NCI-H2227 (cell line): ENCODE data around the gene SH3PXD2A.

Source experiments
- DNase-seq: peaks from one replicate; lab custom pipeline; 2025; ENCODE audit not compliant: unreplicated experiment; lab: John Stamatoyannopoulos, UW

SH3PXD2A gene

DNA sequence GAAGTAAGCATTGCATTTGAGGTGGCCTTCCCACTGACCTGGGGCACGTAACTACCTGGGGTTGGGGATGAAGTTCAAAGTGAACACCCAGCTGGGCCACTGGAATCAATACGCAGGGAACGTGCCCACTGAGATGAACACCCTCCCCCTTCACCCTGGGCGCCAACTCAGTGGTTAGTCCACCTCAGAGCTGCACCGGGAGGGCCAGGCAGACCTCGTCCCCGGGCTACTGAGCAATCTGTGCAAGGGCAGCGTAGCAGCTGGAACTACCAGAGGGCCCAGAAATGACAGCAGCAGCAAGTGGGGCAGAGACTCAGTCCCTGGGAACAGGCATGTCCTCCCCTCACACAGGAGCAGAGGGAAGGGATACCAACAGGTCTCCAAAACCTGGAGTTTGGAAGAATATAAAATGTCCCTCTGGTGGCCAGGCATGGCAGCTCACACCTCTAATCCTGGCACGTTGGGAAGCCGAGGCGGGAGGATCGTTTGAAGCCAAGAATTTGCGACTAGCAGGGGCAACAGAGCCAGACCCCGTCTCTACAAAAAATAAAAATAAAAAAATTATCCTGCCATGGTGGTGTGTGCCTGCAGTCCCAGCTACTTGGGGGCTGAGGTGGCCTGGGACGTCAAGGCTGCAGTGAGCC lies 143.9 kb downstream of the SH3PXD2A start:
- no peak for DNase-seq

DNA sequence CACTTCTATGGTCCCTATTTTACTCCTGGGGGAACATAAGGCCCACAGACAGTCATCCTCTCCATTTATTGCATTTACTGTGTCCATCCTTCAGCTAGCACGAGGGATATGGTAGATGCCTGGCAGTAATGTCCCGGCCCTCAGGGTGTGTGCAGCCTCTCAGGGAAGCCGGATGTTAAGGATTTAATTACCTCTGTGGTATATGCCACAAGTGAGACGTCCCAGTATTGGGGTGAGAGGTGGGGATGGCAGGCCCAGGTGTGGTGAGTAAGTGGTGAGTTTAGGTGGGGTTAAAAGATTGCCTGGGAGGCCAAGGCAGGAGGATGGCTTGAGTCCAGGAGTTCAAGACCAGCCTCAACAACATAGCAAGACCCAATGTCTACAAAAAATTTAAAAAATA lies 144.9 kb downstream of the SH3PXD2A start:
- DNase-seq, result no peak

DNA sequence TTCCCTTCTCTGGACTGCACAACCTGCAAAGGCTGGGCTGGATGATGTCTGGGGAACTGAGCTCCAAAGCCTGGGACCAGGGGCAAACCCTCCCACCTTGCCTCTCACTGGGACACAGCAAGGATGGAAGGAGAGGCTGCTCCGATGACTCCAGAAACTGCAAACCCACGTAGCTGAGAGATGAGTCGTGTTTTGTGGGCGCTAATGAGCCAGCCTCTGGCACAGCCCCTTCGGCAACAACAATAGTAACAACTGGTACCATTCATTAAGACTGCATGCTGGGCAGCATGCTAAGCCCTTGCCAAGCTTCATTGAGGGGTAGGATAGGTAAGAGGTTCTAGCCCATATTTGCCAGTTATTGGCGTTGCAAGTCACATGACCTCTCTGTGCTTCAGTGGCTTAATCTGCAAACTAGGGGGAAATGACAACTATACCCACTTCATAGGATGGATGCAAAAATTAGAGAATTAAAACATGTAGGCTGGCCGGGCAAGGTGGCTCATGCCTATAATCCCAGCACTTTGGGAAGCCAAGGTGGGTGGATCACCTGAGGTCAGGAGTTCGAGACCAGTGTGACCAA lies 145.9 kb downstream of the SH3PXD2A start:
- DNase-seq, result no peak

DNA sequence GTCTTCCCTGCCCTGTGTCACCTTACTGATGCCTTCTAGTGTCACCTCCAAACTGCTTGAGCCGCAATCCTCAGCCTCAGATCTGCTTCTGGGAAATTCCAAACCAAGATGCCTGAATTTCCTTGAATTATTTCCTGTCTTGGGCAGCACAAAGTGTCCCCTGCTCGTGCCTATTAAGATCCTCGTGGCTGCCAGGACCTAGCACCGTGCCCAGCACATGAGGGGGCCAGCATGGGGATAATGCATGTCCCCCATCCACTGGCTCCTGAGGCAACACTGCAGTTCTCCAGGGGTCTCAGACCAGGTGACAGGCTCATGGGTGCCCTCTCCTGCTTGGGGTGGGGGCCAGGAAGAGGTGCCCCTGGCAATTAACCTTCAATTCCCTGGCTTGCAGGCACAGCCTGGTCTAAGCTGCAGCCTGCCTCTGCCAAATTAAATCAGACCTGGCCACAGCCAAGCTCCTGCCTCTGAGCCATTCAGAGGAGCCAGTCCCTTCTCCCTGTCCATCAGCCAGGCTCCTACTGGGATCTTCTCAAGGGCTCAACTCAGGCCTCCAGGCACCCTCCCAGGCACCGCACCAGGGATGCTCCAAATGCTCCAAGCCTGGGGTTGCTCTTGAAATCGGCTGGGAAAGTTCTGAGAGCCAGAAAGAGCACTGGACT lies 146.6 kb downstream of the SH3PXD2A start:
- no peak for DNase-seq

DNA sequence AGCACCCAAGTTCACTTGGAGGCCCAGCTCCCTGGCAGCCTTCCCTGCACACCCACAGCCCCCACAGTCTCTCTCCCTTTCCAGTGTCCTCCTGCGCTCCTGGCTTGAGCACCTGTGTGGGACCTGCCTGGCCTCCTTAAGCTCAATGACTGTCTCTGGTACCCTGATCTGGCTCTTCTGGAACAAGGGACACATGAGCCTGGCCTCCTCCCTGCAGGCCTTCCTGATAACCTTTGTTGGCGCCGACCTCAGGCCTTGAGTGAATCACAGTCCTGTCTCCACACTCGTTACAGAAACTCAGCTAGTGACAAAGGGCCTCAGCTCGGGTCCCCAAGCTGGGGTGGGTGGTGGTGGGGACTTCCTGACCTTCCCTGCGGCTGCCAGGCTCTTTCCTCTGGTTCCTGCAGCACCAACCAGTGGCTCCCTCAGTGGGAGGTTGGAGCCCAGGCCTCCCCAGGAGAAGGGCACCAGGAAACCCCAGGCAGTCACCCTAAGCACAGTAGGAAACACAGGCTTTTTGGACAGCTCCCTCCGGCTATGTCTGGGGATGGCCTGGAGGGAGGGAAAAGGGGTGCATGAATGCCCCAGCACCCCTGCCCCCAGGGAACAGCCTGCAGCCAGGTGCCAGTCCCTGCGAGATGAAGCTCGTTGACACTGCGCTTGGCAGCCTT lies 147.3 kb downstream of the SH3PXD2A start:
- no peak for DNase-seq

DNA sequence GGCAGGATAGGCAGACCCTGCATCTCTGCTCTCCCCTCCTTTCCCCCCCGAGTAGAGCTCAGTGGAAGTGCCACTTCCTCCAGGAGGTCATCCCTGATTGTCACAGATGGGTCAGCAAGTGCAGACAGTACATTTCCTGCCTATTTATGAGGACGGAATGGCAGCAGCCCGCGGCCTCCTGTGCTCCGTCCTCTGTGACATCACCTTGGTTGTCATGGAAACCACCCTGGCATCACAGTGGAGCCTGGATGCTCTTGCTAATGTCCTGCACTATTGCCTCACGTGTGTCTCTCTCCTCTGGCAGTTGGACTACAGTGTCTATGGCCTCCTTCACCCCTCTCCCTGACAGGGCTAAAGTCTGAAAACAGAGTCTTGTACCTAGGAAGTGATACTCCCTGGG lies 148.6 kb downstream of the SH3PXD2A start:
- DNase-seq, result peak; percentile 38

DNA sequence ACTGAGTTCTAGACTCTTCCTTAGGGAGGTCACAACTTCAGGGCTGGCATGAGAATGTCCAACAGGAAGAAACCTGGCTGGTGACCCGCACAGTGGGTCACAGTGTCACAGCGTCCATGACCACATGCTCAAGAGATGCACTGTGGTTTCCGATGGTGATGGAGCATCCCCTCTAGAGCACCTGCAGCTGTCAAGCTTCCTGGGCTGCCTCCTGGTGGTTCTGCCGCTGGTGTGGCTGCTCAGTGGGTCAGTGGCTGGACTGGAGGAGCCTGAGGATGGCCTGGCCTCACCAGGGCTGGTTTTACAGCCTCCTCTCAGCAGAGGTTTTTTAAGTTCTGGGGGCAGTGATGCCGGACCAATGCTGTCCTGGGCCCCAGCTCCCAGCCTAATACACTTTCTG lies 149.3 kb downstream of the SH3PXD2A start:
- no peak for DNase-seq

DNA sequence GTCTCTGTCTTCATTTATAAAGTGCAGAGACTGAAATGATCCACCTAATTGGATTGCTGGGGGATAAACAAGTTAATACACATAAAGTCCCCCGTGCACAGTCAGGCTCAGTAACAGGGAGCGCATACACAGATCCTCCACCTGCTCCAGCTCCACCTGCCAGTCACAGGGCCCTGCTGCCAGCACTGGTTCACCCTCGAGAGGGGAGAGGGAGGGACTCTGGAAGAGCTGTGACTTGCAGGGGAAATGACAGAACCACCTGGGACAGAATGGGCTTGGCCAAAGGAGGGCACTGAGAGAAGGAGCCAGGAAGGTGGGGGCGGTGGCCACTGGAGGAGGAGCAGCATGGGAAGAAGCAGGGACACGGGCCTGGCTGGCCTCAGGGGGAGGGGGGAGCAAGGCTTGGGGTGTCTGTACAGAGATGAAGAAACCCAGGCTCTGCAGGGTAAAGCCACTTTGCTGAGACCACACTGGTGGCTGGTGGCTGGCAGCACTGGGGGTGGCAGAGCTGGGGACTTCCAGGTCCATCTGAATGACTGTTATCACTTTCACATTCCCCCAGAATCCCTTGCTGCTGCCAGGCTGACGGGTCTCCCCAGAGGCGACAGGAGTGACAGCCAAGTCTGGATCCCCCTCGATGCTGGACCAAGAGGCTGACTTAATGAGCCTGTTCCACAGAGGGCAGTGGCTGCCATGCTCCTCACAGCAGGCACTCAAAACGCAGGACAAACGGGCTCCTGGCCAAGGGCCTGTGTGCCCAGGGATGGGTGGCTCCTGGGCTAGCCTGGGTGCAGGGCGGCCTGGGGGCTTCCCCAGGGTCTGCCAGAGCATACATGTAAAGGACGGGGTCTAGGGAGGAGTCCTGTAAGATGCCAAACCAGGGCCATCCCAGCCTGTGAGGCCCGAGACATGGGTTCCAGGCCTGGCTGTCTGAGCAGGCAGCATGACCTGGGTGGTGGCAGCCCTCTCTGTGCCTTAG lies 151.1 kb downstream of the SH3PXD2A start:
- no peak for DNase-seq

DNA sequence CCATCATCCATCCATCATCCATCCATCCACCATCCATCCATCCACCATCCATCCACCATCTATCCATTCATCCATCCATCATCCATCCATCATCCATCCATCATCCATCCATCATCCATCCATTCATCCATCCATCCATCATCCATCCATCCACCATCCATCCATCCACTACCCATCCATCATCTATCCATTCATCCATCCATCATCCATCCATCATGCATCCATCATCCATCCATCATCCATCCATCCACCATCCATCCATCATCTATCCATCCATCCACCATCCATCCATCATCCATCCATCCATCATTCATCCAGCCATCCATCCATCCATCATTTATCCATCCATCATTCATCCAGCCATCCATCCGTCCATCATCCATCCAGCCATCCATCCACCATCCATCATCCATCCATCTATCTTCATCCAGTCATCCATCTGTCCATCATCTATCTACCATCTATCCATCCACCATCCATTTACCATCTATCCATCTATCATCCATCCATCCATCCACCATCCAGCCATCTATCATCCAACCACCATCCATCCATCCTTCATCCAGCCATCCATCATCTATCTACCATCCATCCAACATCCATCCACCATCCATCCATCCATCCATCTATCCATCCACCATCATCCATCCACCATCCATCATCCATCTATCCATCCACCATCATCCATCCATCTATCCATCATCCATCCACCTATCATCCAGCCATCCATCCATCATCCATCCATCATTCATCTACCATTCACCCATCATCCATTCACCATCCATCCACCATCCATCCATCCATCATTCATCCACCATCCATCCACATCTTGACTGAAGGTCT lies 153.8 kb downstream of the SH3PXD2A start:
- no peak for DNase-seq

DNA sequence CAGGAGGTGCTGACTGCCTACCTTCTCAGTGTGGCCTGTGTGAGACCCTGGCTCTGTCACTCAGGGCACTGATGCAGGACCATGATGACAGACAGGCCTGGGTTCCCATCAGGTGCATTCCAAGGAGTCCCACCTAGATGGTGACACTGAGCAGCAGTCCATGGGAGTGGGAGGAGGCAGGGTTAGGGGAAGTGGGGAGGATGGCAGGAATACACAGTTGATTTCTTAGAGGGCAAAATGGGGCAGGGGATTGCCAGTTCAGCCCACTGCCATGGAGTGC lies 155.0 kb downstream of the SH3PXD2A start:
- DNase-seq, result no peak

DNA sequence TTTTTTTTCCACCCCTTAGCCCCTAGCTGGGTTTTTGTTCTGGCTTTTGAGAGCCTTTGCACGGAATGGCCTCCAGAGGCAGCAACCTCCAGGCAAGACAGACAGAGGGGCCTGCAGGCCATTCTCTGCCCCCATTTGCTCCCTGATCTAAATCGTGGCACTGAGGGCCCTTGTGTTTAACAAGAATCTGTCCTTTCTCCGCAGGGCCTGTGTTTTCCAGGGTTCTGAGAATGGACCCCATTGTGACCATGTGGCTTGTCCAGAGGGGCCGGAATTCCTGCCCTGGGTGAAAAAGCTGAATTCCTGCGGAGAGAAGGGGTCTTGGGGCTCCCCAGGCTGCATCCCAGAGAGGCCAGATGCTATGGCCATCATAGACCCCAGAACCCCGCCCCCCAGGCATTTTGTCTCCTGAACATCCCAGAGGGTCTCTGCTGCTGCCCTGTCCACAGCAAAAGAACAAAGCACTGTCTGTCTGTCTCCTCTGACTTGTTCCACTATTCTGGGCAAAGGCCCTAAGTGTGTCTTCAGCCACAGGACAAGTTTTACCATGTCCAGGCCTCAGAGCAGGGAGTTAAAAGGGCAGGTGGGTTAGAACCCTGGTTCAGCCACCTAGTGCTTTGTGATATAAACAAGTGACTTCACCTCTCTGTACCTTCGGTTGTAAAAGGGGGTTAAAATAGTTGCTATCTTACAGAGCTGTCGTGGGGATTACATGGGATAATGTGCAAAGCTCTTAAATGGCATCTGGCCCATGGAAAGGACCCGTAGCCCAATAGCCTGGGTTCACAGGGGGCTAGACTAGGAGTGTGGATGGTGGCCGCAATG lies 155.6 kb downstream of the SH3PXD2A start:
- DNase-seq, result no peak

DNA sequence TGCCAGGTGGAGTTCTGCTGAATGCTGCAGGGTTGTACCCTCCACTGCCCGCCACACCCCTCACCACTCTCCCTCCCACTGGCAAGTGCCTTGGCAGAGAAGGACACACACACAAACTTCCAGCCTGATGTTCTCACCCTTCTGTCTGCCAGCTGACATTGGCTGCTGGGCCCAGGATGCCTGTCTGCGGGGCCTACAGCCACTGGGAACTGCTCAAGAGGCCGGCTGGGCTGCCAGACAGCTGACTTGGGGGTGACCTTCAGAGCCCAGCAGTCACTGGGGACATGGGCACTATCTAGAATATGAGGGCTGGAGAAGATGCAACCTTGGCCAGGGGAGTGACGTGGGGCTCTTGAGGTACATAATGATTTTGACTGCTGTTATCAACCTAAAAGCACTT lies 157.1 kb downstream of the SH3PXD2A start:
- DNase-seq, result no peak

DNA sequence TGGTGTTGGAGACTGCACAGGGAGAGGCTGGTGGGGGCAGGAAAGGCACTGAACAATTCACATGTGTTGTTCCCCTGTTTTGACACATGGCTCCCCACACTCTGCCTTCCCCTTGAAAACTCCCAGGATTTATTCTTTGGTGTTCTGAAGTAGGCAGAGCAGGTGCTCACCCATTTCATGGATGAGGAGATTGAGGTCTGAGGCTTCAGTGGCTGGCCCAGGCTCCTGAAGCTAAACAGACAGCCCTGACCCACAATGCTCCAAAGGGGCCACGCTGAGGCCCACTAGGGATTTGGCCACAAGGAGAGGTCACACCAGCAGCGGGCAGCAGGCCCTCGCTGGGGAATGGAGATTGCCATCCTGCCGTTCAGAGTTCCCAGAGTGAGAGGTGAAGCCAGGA lies 157.6 kb downstream of the SH3PXD2A start:
- no peak for DNase-seq

DNA sequence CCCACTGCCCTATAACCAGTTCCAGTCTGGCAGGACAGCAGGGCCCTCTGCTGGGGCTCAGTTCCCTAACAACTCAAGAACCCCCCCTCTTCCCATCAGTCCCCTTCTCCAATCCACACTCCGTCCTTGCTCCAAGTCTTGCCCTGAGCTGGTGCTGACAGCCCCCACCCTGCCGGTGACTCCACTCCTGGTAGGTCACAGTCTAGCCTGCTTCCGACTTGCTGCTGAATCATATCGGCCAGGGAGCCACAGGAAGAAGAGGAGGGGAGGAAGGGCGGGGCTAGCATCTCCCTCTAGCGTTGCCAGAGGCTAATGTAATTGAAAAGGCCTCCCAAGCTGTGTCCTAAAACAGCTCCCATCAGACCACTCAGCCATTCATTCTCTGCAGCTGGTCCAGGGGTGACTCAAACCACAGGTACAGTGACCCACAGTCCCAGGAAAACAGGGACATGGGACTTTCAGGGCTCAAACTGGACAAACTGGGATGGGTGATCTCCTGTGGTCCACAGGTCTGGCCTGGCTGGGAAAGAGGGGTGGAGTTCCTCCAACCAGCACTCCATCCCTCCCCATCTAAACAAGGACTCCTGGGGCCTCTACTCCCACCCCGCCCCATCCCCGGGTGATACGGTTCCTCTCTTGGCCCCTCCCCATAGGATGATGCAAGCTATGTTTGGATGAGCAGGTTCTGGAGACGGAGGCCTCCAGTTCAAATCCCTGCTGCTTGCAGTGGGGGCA lies 158.8 kb downstream of the SH3PXD2A start:
- DNase-seq, result peak; percentile 17

DNA sequence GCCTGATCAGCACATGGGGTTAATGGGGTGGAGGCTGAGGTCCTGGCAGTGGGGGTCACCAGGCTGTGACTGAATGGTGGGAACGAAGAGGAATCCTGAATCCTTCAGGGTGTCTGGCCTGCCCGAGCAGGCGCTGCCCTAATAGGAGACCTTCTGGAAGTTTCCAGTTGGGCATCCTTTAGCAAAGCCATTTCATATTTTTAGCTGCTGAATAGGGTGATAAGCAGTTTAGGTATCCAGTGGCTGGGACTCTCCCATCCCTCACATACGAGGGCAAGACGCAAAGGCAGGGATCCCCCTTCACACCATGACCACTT lies 159.3 kb downstream of the SH3PXD2A start:
- DNase-seq, result no peak

DNA sequence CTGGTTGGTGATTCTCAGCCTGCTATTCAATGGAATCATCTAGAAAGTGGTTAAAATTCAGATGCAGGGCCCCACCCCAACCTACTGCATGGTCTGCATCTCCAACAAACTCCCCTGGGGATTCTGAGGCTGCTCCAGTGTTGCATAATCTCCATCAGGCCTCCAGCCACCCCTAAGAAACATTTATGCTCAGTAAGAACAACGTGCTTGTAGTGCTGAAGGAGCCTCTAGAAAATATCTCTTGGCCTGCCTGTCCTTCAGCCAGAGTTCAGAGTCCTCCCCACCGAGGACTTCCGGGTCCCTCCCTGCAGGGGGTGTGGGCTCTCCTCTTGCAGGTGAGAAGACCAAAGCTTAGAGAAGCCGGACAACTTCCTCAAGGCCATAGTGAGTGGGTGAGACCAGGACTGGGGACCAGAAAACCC lies 159.8 kb downstream of the SH3PXD2A start:
- DNase-seq, result no peak

DNA sequence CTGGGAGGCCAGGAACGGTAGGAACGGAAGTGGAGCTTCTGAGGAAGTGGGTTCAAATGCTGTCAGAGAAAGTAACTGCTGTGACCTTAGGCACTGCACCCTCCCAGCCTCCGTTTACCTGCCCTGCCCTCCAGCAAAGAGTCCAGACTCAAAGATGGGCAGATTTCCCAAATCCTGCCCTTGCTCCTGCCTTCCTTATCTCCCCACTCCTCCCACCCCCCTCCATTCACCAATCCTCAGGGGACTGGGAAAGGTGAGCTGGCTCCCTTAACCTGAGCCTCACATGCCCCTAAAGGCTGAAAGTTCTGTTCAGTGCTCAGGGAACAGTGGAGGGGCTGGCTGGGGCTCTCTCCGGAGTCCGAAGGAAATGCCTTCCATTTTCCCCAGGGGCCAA lies 161.6 kb downstream of the SH3PXD2A start:
- DNase-seq, result no peak

DNA sequence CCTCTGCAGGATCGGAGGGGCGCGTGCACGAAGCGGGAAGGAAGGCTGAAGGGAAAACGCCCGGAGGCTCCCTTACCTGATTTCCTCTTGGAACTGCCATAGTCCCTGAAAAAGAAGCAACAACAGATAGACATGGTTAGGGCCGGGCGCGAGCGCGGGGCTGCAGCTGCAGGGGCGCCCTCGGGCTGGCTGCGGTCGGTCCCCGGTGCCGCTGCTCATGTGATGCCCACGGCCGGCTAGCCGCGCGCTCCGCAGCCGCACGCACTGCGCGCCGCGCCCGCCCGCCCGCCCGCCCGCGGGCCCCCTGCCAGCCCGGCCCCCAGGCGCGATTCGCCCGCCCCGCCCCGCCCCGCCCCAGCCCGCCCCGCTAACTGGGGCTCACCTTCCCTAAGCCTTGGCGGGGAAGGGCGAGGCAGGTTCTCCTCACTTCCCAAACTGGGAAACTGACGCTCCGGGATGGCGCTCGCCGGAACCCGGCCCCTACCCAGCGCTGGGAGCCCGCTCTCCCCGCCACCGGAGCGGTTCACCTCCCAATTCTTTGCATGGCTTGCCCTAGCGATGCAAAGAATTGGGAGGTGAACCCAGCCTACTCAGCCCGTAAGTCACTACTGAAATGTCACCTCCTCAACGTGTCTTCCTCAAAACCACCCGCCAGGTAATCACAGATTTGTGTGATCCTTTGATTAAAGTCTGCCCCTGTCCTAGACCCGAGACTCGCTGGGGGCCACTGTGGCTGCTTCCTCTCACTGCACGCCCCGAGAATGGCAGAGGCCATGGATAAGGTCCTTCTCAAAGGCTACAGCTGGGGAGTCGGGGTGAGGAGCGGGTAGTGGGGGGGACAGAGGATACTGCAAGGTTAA lies 162.2 kb downstream of the SH3PXD2A start:
- DNase-seq, result peak; percentile 21
